Stimulated activated naive CD8-positive, alpha-beta T cell treated with anti-CD3 and anti-CD28 coated beads, Interleukin-15, Interleukin-2, amounts not matched to agents 100 U/mL and 50 U/mL, for 24 hours (primary cell): ENCODE measurements around the gene SAMD13.
"Not testable (repeated sequence)": the region's sequence is repeated elsewhere in the genome, so short reads cannot be mapped to it uniquely, and the experiment has no call there.

Experiments
- ATAC-seq: fragments of 150-1000 bp; cut with Tn5 transposase; one replicate; pipeline ENCODE4 v1.10.0; 2021
- DNase-seq: peaks from one replicate; pipeline ENCODE4 v3.0.0; 2021

SAMD13 gene

GRCh38 chr1:84283381-84283780 is 18.1 kb upstream of the SAMD13 start:
- ATAC-seq: no peak
- no peak for DNase-seq

DNA sequence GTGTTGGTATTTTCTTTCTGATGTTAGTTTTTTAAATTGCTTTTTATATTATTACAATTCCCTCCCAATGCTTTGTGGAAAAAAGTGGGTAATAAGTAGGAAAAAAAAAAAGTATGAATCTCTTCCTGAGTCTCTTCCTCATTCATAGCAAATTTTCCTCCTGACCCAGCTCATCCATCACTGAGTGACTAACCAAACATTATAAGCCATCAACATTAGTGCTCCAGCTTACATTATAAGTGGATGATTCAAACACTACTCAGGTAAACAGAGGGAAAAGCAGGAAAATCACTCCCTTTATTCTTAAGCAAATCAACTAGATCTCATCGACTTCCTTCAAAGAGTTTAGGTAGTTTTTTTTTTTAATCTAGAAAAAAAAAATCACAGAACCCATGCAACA is 15.4 kb upstream of the SAMD13 start:
- DNase-seq: no peak
- ATAC-seq: no peak

GRCh38 chr1:84287389-84287788 is 14.1 kb upstream of the SAMD13 start:
- ATAC-seq: not testable (repeated sequence)

GRCh38 chr1:84289169-84289785 is 12.2 kb upstream of the SAMD13 start:
- no peak for DNase-seq
- no peak for ATAC-seq

More at GRCh38 chr1:84287389-84287788, 14.1 kb upstream of the SAMD13 start:
- DNase-seq: not testable (repeated sequence)

DNA sequence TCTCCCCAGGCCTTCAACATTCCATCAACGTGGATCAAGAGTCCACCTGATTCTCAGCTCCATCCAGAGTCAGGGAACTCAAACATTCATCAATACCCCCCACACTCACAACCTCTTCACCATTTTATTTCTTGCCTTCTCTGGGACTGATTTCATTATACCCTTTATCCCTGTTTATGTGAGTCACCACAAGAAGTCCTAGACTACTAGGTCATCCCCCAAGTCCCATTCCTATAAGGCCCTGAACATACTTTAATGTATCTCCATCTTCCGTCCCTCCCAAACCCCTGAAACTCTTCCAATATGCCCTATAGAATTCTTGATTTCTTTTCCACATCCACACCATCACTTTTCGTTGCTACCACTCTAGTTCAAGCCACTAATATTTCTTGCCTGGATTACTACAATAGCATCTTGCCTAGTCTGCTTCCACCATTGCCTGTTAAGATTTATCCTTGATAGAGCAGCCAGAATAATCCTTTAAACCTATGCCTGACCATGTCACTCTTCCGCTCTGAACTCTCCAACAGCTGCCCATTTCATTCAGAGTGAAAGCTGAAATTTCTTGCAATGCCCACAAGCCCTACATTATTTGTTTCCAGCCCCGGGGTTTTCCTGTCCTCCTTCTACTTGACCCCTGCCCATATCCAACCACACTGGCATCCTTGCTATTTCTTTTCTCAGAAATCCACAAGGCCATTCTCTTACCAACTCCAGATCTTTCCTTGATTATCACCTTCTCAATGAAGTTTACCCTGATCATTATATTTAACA is 9.4 kb upstream of the SAMD13 start:
- ATAC-seq (no peak), DNase-seq (no peak)

GRCh38 chr1:84293766-84294165 is 7.7 kb upstream of the SAMD13 start:
- no peak for ATAC-seq
- DNase-seq: no peak

DNA sequence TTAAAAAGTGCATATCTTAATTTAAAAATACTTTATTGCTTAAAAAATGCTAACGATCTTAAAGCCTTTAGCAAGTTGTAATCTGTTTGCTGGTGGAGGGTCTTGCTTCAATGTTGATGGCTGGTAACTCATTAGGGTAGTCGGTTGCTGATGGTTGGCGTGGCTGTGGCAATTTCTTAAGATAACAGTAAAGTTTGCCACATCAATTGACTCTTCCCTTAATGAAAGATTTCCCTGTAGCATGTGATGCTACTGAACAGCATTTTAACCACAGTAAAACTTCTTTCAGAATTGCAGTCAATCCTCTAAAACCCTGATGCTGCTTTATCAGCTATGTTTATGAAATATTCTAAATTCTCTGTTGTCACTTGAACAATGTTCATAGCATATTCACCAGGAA is 6.8 kb upstream of the SAMD13 start:
- no peak for DNase-seq
- ATAC-seq: no peak

DNA sequence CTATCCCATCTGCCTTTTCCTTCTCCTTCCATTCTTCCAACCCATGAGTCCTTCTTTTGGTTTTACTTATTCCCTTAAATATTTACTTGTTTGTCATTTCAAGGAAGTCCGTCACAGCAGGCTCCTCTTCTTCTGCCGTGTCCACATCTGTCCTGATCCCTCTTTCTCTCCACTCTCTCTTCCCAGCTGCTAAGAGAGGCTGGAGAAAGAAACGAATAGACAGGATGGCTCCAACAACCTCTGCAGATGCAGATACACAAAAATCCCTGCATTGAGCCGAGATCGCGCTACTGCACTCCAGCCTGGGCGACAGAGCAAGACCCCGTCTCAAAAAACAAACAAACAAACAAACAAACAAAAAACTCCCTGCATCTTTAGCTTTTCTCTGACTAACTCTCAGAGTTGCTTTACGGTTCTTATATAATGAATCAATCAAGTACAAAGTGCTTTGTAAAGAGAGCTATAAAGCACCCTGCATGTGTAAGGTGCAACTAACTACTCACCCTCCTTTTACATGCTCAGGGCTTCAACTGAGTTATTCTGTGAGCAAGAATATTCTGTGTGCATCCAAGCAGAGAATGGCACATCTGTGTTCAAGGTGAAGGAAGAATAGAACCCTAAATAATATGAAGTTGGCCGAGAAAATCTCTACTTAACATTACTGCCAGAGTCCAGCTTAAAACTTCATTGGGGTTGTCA is 3.8 kb upstream of the SAMD13 start:
- ATAC-seq (no peak), DNase-seq (no peak)

DNA sequence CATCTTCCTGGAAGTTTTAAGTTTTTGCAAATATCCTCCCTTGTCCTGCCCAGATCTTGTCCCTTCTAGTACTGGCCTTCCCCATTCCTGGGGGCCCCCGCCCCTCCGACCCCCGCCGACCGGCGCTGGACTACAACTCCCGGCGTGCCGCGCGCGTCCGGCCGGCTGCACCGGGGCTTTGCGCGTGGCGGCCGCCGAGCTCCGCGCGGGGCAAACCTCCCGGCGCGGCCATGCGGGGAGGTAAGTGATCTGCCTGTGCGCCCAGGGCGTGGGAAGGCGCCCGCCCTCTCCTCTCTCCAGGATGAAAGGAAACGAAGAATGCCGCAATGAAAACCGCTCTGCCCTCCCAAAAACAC is 3.2 kb upstream of the SAMD13 start:
- peak; percentile 77 for ATAC-seq

DNA sequence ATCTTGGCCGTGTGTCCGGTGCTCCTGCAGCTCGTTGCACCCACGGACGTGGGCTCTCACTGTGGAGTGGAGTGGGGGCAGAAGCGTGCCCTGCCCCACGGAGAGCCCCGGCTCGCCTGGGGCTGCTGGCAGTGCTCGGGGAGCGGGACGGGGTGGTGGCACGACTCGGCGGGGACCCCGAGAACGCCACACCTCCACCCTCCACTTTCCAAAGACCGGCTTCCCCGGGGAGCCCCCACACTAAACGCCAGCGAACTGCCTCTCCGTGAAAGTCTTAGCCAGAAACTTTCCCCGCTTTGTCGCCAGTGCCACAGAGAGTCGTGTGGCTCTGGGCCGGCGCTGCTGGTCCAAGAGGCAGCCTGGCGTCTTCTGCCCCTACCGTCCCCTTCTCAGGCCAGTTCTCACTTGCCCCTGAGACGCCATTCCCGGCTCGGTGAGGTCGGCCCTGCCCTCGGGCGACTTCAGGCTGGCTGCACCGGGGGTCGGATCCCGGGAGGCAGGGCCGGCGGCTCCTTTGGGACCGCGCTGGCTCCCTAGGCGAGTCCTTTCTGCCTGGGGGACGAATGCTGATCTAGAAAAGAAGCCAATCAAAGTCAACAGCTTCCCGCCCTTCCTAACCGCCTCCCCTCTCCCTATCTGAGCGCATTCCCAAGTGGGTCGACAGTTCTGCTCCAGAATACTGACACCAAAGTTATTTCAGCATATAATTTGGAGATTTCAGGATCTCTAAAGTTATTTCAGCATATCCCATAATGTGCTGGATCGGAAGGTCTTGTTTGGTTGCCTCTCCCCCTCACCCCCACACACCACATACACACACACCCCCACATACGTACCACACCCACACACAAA is 2.6 kb upstream of the SAMD13 start:
- DNase-seq (peak; percentile 47), ATAC-seq (peak; percentile 58)

More for the DNA sequence above, 3.2 kb upstream of the SAMD13 start:
- peak; percentile 67 for DNase-seq

- ATAC-seq (no peak), DNase-seq (no peak)
These were observed 1.9 kb upstream of the SAMD13 start for GRCh38 chr1:84299536-84300170.

DNA sequence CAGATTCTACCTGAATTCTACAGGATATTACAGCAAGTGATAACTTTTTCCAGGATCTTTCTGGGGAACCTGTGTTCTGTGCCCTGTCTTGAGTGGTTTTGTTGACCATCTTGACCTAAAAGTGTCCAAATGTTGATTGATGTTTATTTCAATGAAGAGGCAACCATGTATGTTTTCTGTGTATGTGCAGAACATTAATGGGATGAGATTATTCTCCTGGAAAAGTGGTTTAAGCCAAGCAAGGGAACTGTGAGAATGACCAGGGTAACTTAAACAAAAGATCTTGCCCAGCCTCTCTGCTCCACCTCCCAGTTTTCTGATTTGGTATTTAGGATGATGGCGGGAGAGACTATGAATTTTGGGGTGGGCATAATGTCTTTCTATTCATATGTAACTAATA is 1.0 kb upstream of the SAMD13 start:
- DNase-seq (no peak), ATAC-seq (no peak)

- DNase-seq (no peak), ATAC-seq (no peak)
These were observed 377 bp downstream of the SAMD13 start for GRCh38 chr1:84301785-84302385.

GRCh38 chr1:84303314-84303830 is 1.9 kb downstream of the SAMD13 start:
- no peak for ATAC-seq
- no peak for DNase-seq

GRCh38 chr1:84307398-84307797 is 5.9 kb downstream of the SAMD13 start:
- DNase-seq (no peak), ATAC-seq (no peak)

DNA sequence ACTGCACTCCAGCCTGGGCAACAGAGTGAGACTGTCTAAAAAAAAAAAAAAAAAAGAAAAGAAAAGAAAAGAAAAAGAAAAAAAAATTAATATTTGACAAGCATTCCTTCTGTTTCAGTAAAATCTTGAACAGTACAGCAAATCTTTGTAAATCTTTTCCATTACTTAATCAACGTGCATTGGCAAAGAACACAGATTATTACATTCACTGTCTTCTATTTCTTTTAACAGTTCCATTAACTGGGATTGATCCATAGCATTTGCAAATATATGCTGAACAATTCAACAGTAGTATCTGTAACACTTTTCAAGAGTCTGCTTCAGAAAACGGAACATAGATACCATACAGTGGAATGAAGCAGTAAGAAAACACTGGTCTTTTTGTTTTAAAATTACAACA is 9.8 kb downstream of the SAMD13 start:
- DNase-seq (no peak), ATAC-seq (no peak)

DNA sequence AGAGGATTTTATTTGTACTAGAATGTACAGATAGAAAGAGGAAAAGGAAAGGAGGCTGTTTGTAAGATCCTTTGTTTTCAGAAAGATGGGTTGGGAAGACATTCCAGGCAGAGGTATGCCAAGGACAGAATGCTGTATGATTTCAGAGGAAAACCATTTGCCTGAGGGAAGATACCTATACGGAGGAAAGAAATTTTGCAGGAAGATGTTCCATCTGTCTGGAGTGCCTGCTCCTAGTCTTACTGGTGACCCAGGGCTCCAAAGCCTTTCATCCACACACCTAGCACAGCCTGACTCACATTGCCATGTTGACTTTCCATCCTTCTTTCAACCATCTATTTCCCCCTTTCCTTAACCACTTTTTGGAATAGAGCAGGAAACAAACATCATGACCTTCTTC is 18.2 kb downstream of the SAMD13 start:
- no peak for DNase-seq

DNA sequence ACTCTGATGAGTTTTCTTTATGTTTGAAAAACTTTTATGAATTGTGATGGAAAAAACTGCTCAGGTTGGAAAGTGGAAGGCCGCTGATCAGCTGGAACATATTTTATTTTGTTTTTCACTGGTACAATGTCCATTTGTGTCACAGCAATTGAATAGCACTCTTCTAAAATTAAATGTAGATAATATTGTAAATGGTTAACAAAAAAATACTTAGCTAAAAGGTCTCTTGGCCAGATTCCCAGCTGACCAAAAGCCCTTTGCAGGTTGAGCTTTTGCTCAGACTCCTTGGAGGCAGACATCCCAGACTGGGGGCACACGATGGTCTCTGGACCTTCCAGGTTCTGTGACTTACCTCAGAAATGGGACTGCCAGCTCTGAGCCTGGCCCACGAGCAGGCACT is 26.3 kb downstream of the SAMD13 start:
- ATAC-seq: no peak
- DNase-seq: no peak

More for the DNA sequence above, 18.2 kb downstream of the SAMD13 start:
- no peak for ATAC-seq

- DNase-seq (no peak), ATAC-seq (no peak)
These were observed 28.8 kb downstream of the SAMD13 start for GRCh38 chr1:84330125-84330984.

DNA sequence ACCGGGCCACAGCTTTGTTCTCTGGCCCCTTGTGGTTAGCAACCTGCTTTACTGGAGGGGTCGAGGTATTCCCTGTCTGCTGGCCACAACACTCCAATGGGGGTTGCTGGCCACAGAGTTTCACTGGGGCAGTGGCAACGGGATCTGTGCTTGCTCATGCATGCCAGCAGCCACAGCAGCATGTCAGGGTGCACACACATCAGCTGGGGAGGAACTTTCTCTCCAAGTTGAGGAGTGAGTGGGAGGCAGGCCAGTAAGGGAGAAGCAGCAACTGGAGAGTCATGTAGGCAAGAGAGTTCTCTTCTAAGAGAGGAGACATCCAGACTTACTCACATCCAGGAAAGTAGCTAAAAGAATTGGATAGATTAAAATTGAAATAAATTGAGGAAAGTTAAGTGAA is 38.0 kb downstream of the SAMD13 start:
- no peak for DNase-seq

More for the DNA sequence above, 38.0 kb downstream of the SAMD13 start:
- ATAC-seq: no peak
